ENCODE data around the gene PAQR3. TPM values are rescaled to one million over a fixed set of nuclear protein-coding genes. Genes with fewer than 3 reads are reported as not detected.
A peak's percentile ranks its signal among the peaks of the same experiment; 100 is the strongest.
"Not testable (repeated sequence)": the region's sequence is repeated elsewhere in the genome, so short reads cannot be mapped to it uniquely, and the experiment has no call there.

The PAQR3 gene
- total and polyA plus RNA-seq, 2 donors = 9.3 to 10.2 TPM

GRCh38 chr4:78876568-78877320, 62.5 kb downstream of the PAQR3 start:
- WGBS = 99% methylated on average over 5 of the region's 5 CpGs
- peaks cover 4 to 34% of the 10 kb centered on the region in 2 donors for H3K36me3 ChIP-seq (ENCODE audit: control insufficient read depth in 2 of 2, insufficient read depth in 2 of 2, low read length in 1 of 2)
- no peak for DNase-seq (ENCODE audit: low read depth in 6 of 9, low spot score in 9 of 9)

GRCh38 chr4:78870056-78870455, 69.2 kb downstream of the PAQR3 start:
- Histone ChIP-seq H3K4me1 (ENCODE audit: control insufficient read depth in 2 of 2, insufficient read depth in 2 of 2, low read length in 2 of 2) (no peaks in the 10 kb centered on the region), H3K9me3 (ENCODE audit: control insufficient read depth in 2 of 2, insufficient read depth in 1 of 2, low read length in 1 of 2) (no peaks in the 10 kb centered on the region), H3K36me3 (ENCODE audit: control insufficient read depth in 2 of 2, insufficient read depth in 2 of 2, low read length in 1 of 2) (peaks cover 11 to 42% of the 10 kb centered on the region in 2 donors), H3K27ac (ENCODE audit: low read depth in 1 of 2, low read length in 1 of 2) (no peak overlapping the region), H3K27me3 (ENCODE audit: control insufficient read depth in 2 of 2, insufficient read depth in 1 of 2, low read length in 1 of 2) (no peaks in the 10 kb centered on the region), H3K4me3 (ENCODE audit: low read length in 2 of 2) (no peak overlapping the region)
- no peak for DNase-seq (ENCODE audit: low read depth in 6 of 9, low spot score in 9 of 9)

More at GRCh38 chr4:78876568-78877320, 62.5 kb downstream of the PAQR3 start:
- Histone ChIP-seq H3K27ac (ENCODE audit: low read depth in 1 of 2, low read length in 1 of 2) (no peak overlapping the region), H3K4me3 (ENCODE audit: low read length in 2 of 2) (no peak overlapping the region), H3K9me3 (ENCODE audit: control insufficient read depth in 2 of 2, insufficient read depth in 1 of 2, low read length in 1 of 2) (no peaks in the 10 kb centered on the region), H3K27me3 (ENCODE audit: control insufficient read depth in 2 of 2, insufficient read depth in 1 of 2, low read length in 1 of 2) (no peaks in the 10 kb centered on the region), H3K4me1 (ENCODE audit: control insufficient read depth in 2 of 2, insufficient read depth in 2 of 2, low read length in 2 of 2) (no peaks in the 10 kb centered on the region)

- H3K36me3 ChIP-seq (ENCODE audit: control insufficient read depth in 2 of 2, insufficient read depth in 2 of 2, low read length in 1 of 2) = peaks cover 11 to 42% of the 10 kb centered on the region in 2 donors
- DNase-seq (ENCODE audit: low read depth in 6 of 9, low spot score in 9 of 9); H3K27ac ChIP-seq (ENCODE audit: low read depth in 1 of 2, low read length in 1 of 2); H3K4me1 ChIP-seq (ENCODE audit: control insufficient read depth in 2 of 2, insufficient read depth in 2 of 2, low read length in 2 of 2); H3K4me3 ChIP-seq (ENCODE audit: low read length in 2 of 2); H3K27me3 ChIP-seq (ENCODE audit: control insufficient read depth in 2 of 2, insufficient read depth in 1 of 2, low read length in 1 of 2); H3K9me3 ChIP-seq (ENCODE audit: control insufficient read depth in 2 of 2, insufficient read depth in 1 of 2, low read length in 1 of 2): not testable (repeated sequence)
- WGBS = 99% methylated on average over 5 of the region's 5 CpGs
Observed at GRCh38 chr4:78868712-78869111, 70.5 kb downstream of the PAQR3 start.

GRCh38 chr4:78865451-78865850, 73.8 kb downstream of the PAQR3 start:
- Histone ChIP-seq H3K4me3 (ENCODE audit: low read length in 2 of 2) (no peak overlapping the region), H3K27me3 (ENCODE audit: control insufficient read depth in 2 of 2, insufficient read depth in 1 of 2, low read length in 1 of 2) (no peaks in the 10 kb centered on the region), H3K36me3 (ENCODE audit: control insufficient read depth in 2 of 2, insufficient read depth in 2 of 2, low read length in 1 of 2) (peaks cover 6 to 20% of the 10 kb centered on the region in 2 donors), H3K9me3 (ENCODE audit: control insufficient read depth in 2 of 2, insufficient read depth in 1 of 2, low read length in 1 of 2) (no peaks in the 10 kb centered on the region), H3K27ac (ENCODE audit: low read depth in 1 of 2, low read length in 1 of 2) (no peak overlapping the region), H3K4me1 (ENCODE audit: control insufficient read depth in 2 of 2, insufficient read depth in 2 of 2, low read length in 2 of 2) (no peaks in the 10 kb centered on the region)
- WGBS = 97% methylated on average over 2 of the region's 2 CpGs
- DNase-seq (ENCODE audit: low read depth in 6 of 9, low spot score in 9 of 9) = no peak

GRCh38 chr4:78864405-78865024, 74.7 kb downstream of the PAQR3 start:
- H3K27me3 ChIP-seq (ENCODE audit: control insufficient read depth in 2 of 2, insufficient read depth in 1 of 2, low read length in 1 of 2) = no peaks in the 10 kb centered on the region
- H3K27ac ChIP-seq (ENCODE audit: low read depth in 1 of 2, low read length in 1 of 2) = no peak overlapping the region
- H3K4me3 ChIP-seq (ENCODE audit: low read length in 2 of 2) = no peak overlapping the region
- no peaks in the 10 kb centered on the region for H3K4me1 ChIP-seq (ENCODE audit: control insufficient read depth in 2 of 2, insufficient read depth in 2 of 2, low read length in 2 of 2)
- WGBS = 35% methylated on average over 3 of the region's 3 CpGs
- DNase-seq (ENCODE audit: low read depth in 6 of 9, low spot score in 9 of 9) = peak; percentile 30 to 90 (median 68)
- no peaks in the 10 kb centered on the region for H3K9me3 ChIP-seq (ENCODE audit: control insufficient read depth in 2 of 2, insufficient read depth in 1 of 2, low read length in 1 of 2)
- H3K36me3 ChIP-seq (ENCODE audit: control insufficient read depth in 2 of 2, insufficient read depth in 2 of 2, low read length in 1 of 2) = peaks cover 6 to 26% of the 10 kb centered on the region in 2 donors

- Histone ChIP-seq H3K36me3 (ENCODE audit: control insufficient read depth in 2 of 2, insufficient read depth in 2 of 2, low read length in 1 of 2) (peaks cover 6 to 26% of the 10 kb centered on the region in 2 donors), H3K9me3 (ENCODE audit: control insufficient read depth in 2 of 2, insufficient read depth in 1 of 2, low read length in 1 of 2) (no peaks in the 10 kb centered on the region), H3K4me3 (ENCODE audit: low read length in 2 of 2) (no peak overlapping the region), H3K27ac (ENCODE audit: low read depth in 1 of 2, low read length in 1 of 2) (no peak overlapping the region), H3K27me3 (ENCODE audit: control insufficient read depth in 2 of 2, insufficient read depth in 1 of 2, low read length in 1 of 2) (no peaks in the 10 kb centered on the region), H3K4me1 (ENCODE audit: control insufficient read depth in 2 of 2, insufficient read depth in 2 of 2, low read length in 2 of 2) (no peaks in the 10 kb centered on the region)
- WGBS = 95% methylated on average over 2 of the region's 2 CpGs
- no peak for DNase-seq (ENCODE audit: low read depth in 6 of 9, low spot score in 9 of 9)
Observed at GRCh38 chr4:78863991-78864390, 75.2 kb downstream of the PAQR3 start.

GRCh38 chr4:78863254-78863869, 75.9 kb downstream of the PAQR3 start:
- no peaks in the 10 kb centered on the region for H3K9me3 ChIP-seq (ENCODE audit: control insufficient read depth in 2 of 2, insufficient read depth in 1 of 2, low read length in 1 of 2)
- H3K27me3 ChIP-seq (ENCODE audit: control insufficient read depth in 2 of 2, insufficient read depth in 1 of 2, low read length in 1 of 2) = no peaks in the 10 kb centered on the region
- H3K4me1 ChIP-seq (ENCODE audit: control insufficient read depth in 2 of 2, insufficient read depth in 2 of 2, low read length in 2 of 2) = no peaks in the 10 kb centered on the region
- H3K27ac ChIP-seq (ENCODE audit: low read depth in 1 of 2, low read length in 1 of 2) = no peak overlapping the region
- H3K36me3 ChIP-seq (ENCODE audit: control insufficient read depth in 2 of 2, insufficient read depth in 2 of 2, low read length in 1 of 2) = peaks cover 4 to 26% of the 10 kb centered on the region in 2 donors
- no peak overlapping the region for H3K4me3 ChIP-seq (ENCODE audit: low read length in 2 of 2)
- 79% methylated on average over 5 of the region's 5 CpGs for WGBS
- DNase-seq (ENCODE audit: low read depth in 6 of 9, low spot score in 9 of 9) = peak in 1 of 9 donors; percentile 24

- Histone ChIP-seq H3K27ac (ENCODE audit: low read depth in 1 of 2, low read length in 1 of 2) (no peak overlapping the region), H3K9me3 (ENCODE audit: control insufficient read depth in 2 of 2, insufficient read depth in 1 of 2, low read length in 1 of 2) (no peaks in the 10 kb centered on the region), H3K36me3 (ENCODE audit: control insufficient read depth in 2 of 2, insufficient read depth in 2 of 2, low read length in 1 of 2) (peaks cover 4 to 17% of the 10 kb centered on the region in 2 donors), H3K4me1 (ENCODE audit: control insufficient read depth in 2 of 2, insufficient read depth in 2 of 2, low read length in 2 of 2) (no peaks in the 10 kb centered on the region), H3K4me3 (ENCODE audit: low read length in 2 of 2) (no peak overlapping the region), H3K27me3 (ENCODE audit: control insufficient read depth in 2 of 2, insufficient read depth in 1 of 2, low read length in 1 of 2) (no peaks in the 10 kb centered on the region)
- WGBS = 96% methylated on average over 2 of the region's 2 CpGs
- DNase-seq (ENCODE audit: low read depth in 6 of 9, low spot score in 9 of 9) = no peak
Observed at GRCh38 chr4:78862314-78862737, 76.9 kb downstream of the PAQR3 start.
